Activated naive CD8-positive, alpha-beta T cell (primary cell): Measurements from ENCODE around the gene NDUFAF2.
"Not testable (repeated sequence)": the region's sequence is repeated elsewhere in the genome, so short reads cannot be mapped to it uniquely, and the experiment has no call there.

Experiments used
- H3K27ac Mint-ChIP-seq: one replicate; pipeline ENCODE4 v1.8.0; 2021; ENCODE audit warnings: mixed read lengths
- H3K27me3 Mint-ChIP-seq: one replicate; pipeline ENCODE4 v1.8.0; 2021; ENCODE audit warnings: mixed read lengths
- H3K36me3 Mint-ChIP-seq: one replicate; pipeline ENCODE4 v1.8.0; 2021; ENCODE audit warnings: mixed read lengths
- H3K4me1 Mint-ChIP-seq: one replicate; pipeline ENCODE4 v1.8.0; 2021; ENCODE audit warnings: low read depth, mixed read lengths
- H3K4me3 Mint-ChIP-seq: one replicate; pipeline ENCODE4 v1.8.0; 2021; ENCODE audit warnings: mild to moderate bottlenecking, mixed read lengths
- H3K9me3 Mint-ChIP-seq: one replicate; pipeline ENCODE4 v1.8.0; 2021; ENCODE audit warnings: low read depth, mixed read lengths

NDUFAF2 gene

DNA sequence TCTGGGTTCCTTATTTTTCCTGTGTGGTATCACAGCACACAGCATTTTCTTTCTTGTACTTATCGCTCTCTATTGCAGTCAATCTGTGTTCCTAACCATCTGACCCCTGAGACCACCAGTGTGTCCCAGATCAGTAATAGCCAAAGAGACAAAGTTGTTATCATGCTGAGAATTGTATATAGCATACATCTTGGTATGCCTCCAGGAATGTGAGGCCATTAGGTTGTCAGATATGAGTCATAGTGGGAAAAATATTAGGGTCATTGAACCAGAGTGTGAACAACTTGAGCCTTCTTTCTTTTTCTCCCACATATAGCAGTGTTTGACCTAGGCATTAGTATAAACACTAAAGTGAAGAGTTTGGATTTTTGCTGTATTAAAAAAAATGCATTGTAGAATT, 106.3 kb downstream of the NDUFAF2 start:
- Mint-ChIP-seq H3K4me1 (peaks cover 5% of the 10 kb centered on the region), H3K9me3 (peaks cover 4% of the 10 kb centered on the region), H3K27ac (no peak overlapping the region), H3K4me3 (no peak overlapping the region), H3K27me3 (no peaks in the 10 kb centered on the region), H3K36me3 (peaks cover 14% of the 10 kb centered on the region)

GRCh38 chr5:61052882-61053281, 107.9 kb downstream of the NDUFAF2 start:
- Mint-ChIP-seq H3K4me3 (no peak overlapping the region), H3K9me3 (peaks cover 4% of the 10 kb centered on the region), H3K36me3 (peaks cover 5% of the 10 kb centered on the region), H3K4me1 (peaks cover 5% of the 10 kb centered on the region), H3K27me3 (no peaks in the 10 kb centered on the region), H3K27ac (no peak overlapping the region)

DNA sequence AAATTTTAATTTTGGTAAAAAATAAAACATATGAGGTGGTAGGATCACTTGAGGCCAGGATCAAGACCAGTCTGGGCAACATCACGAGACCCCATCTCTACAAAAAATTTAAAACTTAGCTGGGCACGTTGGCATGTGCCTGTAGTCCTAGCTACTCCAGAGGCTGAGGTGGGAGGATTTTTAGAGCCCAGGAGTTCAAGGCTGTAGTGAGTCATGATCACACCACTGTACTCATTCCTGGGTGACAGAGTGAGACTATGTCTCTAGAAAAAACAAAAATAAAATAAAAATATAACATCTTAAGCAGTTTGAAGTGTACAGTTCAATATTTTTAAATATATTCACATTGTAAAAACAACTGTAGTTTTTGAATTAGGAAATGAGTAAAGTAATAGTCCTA, 108.9 kb downstream of the NDUFAF2 start:
- H3K4me1 Mint-ChIP-seq: no peaks in the 10 kb centered on the region
- no peak overlapping the region for H3K4me3 Mint-ChIP-seq
- H3K27me3 Mint-ChIP-seq: no peaks in the 10 kb centered on the region
- H3K9me3 Mint-ChIP-seq: peaks cover 4% of the 10 kb centered on the region
- H3K36me3 Mint-ChIP-seq: peaks cover 5% of the 10 kb centered on the region
- H3K27ac Mint-ChIP-seq: no peak overlapping the region

DNA sequence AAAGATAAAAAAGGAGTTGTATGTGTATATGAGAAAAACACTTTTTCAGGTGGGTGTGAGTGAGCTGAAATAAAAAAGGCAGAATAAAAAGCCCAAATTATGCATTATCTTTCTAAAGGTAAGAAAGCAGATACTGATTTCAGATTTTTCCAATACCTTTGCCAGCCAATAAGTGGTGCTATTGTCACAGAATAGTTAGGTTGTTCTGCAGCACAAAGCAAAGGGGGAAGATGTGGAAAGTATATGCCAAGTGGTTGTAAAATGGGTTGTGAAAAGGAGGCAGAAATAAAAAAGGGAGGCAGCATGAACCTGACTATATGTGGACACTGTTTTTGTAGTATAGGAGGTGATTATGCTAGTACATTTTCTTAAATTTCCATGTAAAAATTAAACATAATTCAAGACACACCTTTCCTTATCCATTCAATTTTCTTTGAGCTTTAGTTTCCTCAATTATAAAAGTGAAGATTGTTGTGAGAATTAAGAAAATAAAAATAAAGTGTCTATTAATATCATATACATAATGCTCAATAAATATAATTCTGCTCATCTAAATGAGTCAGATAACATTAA, 110.5 kb downstream of the NDUFAF2 start:
- Mint-ChIP-seq H3K27ac (no peak overlapping the region), H3K36me3 (peaks cover 7% of the 10 kb centered on the region), H3K27me3 (no peaks in the 10 kb centered on the region), H3K9me3 (no peaks in the 10 kb centered on the region), H3K4me1 (no peaks in the 10 kb centered on the region), H3K4me3 (no peak overlapping the region)

GRCh38 chr5:61059499-61059898, 114.5 kb downstream of the NDUFAF2 start:
- Mint-ChIP-seq H3K36me3 (peaks cover 18% of the 10 kb centered on the region), H3K27ac (no peak overlapping the region), H3K27me3 (no peaks in the 10 kb centered on the region), H3K4me3 (no peak overlapping the region), H3K9me3 (peaks cover 18% of the 10 kb centered on the region), H3K4me1 (no peaks in the 10 kb centered on the region)

DNA sequence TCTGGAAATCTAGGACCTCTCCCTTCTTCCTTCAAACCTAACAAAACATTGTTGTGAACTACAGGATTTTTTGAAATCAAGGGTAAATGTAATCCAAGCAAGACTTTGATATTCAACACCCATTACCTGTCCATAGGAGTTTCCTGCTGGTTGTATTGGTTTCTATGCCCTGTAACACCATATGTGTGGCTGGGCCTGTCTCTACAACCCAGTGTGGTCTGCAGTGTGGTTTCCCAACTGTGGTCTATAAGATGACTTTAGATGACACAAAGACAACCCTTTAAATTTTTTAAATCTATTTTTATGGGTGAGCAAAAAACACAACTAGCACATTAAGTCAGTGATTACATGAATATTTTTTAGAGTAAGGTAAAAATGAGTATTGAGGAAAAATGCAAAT, 124.1 kb downstream of the NDUFAF2 start:
- H3K27ac Mint-ChIP-seq: no peak overlapping the region
- H3K4me1 Mint-ChIP-seq: peaks cover 4% of the 10 kb centered on the region
- no peak overlapping the region for H3K4me3 Mint-ChIP-seq
- peaks cover 9% of the 10 kb centered on the region for H3K9me3 Mint-ChIP-seq
- no peaks in the 10 kb centered on the region for H3K27me3 Mint-ChIP-seq
- peaks cover 19% of the 10 kb centered on the region for H3K36me3 Mint-ChIP-seq

GRCh38 chr5:61071526-61071925, 126.5 kb downstream of the NDUFAF2 start:
- Mint-ChIP-seq H3K27ac (no peak overlapping the region), H3K27me3 (no peaks in the 10 kb centered on the region), H3K36me3 (peaks cover 16% of the 10 kb centered on the region), H3K4me3 (no peak overlapping the region), H3K4me1 (peaks cover 4% of the 10 kb centered on the region), H3K9me3 (peaks cover 4% of the 10 kb centered on the region)

DNA sequence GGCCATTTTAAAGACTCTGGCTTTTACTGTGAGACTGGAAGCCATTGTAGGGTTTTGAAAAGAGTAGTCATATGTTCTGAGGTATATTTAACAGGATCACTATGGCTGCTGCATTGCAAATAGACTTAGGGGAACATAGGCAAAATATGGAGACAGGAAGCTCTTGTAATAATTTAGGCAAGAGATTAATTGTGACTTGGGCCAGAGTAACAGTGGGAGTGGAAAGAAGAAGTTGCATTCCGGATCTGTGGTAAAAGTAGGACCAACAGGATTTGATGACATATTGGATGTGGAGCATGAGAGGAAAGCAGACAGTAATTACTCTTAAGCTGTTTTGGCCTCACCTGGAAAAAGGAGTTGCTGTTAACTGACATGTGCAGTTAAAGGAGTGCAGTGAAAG, 131.6 kb downstream of the NDUFAF2 start:
- H3K4me1 Mint-ChIP-seq: no peaks in the 10 kb centered on the region
- H3K4me3 Mint-ChIP-seq: no peak overlapping the region
- H3K27ac Mint-ChIP-seq: no peak overlapping the region
- peaks cover 16% of the 10 kb centered on the region for H3K36me3 Mint-ChIP-seq
- no peaks in the 10 kb centered on the region for H3K27me3 Mint-ChIP-seq
- H3K9me3 Mint-ChIP-seq: no peaks in the 10 kb centered on the region

GRCh38 chr5:61081741-61082140, 136.7 kb downstream of the NDUFAF2 start:
- Mint-ChIP-seq H3K4me3 (no peak overlapping the region), H3K27ac (no peak overlapping the region), H3K4me1 (no peaks in the 10 kb centered on the region), H3K36me3 (peaks cover 35% of the 10 kb centered on the region), H3K9me3 (no peaks in the 10 kb centered on the region), H3K27me3 (no peaks in the 10 kb centered on the region)

GRCh38 chr5:61082516-61083280, 137.7 kb downstream of the NDUFAF2 start:
- H3K9me3 Mint-ChIP-seq: no peaks in the 10 kb centered on the region
- no peaks in the 10 kb centered on the region for H3K4me1 Mint-ChIP-seq
- H3K27ac Mint-ChIP-seq: no peak overlapping the region
- peaks cover 42% of the 10 kb centered on the region for H3K36me3 Mint-ChIP-seq
- no peak overlapping the region for H3K4me3 Mint-ChIP-seq
- H3K27me3 Mint-ChIP-seq: no peaks in the 10 kb centered on the region

DNA sequence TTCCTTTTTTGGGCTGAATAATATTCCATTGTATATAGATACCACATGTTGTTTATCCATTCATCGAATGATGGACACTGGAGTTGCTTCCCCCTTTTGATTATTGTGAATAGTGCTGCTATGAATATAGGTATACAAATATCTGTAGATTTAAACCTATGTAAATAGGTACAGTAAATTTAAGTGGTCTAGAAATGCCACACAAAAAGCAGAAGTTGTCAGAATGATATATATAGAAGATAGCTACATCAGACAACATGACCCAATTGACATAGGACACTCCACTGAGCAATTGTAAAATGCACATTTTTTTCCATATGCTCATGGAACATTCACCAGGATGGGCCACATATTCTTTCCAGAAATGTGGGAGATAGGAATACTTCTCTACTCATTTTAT, 139.7 kb downstream of the NDUFAF2 start:
- H3K36me3 Mint-ChIP-seq: peaks cover 38% of the 10 kb centered on the region
- H3K9me3 Mint-ChIP-seq: no peaks in the 10 kb centered on the region
- H3K27me3 Mint-ChIP-seq: no peaks in the 10 kb centered on the region
- H3K27ac Mint-ChIP-seq: no peak overlapping the region
- H3K4me3 Mint-ChIP-seq: no peak overlapping the region
- no peaks in the 10 kb centered on the region for H3K4me1 Mint-ChIP-seq

- Mint-ChIP-seq H3K4me1 (no peaks in the 10 kb centered on the region), H3K9me3 (no peaks in the 10 kb centered on the region), H3K36me3 (peaks cover 38% of the 10 kb centered on the region), H3K27me3 (no peaks in the 10 kb centered on the region), H3K27ac (no peak overlapping the region), H3K4me3 (no peak overlapping the region)
Observed at GRCh38 chr5:61085885-61086284, 140.9 kb downstream of the NDUFAF2 start.

DNA sequence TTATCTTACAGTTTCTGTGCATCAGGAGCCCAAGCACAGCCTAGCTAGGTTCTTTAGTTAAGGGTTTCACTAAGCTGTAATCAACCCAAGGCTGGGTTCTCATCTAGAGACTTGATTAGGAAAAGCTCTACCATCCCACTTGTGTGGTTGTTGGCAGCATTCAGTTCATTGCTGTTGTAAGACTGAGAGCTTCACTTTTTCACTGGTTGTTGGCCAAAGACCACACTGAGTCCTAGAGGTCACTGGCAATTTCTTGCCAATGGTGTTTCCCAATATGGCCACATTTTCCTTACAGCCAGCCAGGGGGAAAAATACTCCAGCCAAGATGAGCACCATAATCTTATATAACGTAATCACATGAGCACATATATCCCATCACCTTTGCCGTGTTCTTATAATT, 142.9 kb downstream of the NDUFAF2 start:
- Mint-ChIP-seq H3K9me3 (no peaks in the 10 kb centered on the region), H3K4me3 (no peak overlapping the region), H3K27me3 (no peaks in the 10 kb centered on the region), H3K36me3 (peaks cover 40% of the 10 kb centered on the region), H3K4me1 (no peaks in the 10 kb centered on the region), H3K27ac (no peak overlapping the region)

- Mint-ChIP-seq H3K9me3 (no peaks in the 10 kb centered on the region), H3K27me3 (no peaks in the 10 kb centered on the region), H3K36me3 (peaks cover 36% of the 10 kb centered on the region), H3K4me1 (no peaks in the 10 kb centered on the region), H3K4me3 (no peak overlapping the region), H3K27ac (no peak overlapping the region)
Observed at GRCh38 chr5:61089351-61089750, 144.3 kb downstream of the NDUFAF2 start.

- H3K27ac Mint-ChIP-seq, H3K4me3 Mint-ChIP-seq, H3K27me3 Mint-ChIP-seq, H3K9me3 Mint-ChIP-seq, H3K4me1 Mint-ChIP-seq: not testable (repeated sequence)
- H3K36me3 Mint-ChIP-seq: peaks cover 25% of the 10 kb centered on the region
Observed at GRCh38 chr5:61093046-61093771, 148.2 kb downstream of the NDUFAF2 start.
